SJCRH30 (cell line): ENCODE measurements around the gene RNF112. TPM values are rescaled to one million over a fixed set of nuclear protein-coding genes. Genes with fewer than 3 reads are reported as not detected.

Source experiments
- DNase-seq, 2 experiments: peaks; one replicate each; pipeline ENCODE4 v3.0.0-alpha.2; 2015 to 2020
- H3K27ac ChIP-seq: fragments of 250-450 bp; sonication (Bioruptor Pico); 2 replicates; pipeline ENCODE4 v1.5.1; 2020; ENCODE audit warnings: mild to moderate bottlenecking, moderate library complexity
- H3K27me3 ChIP-seq: fragments of 250-450 bp; sonication (Bioruptor Pico); 2 replicates; pipeline ENCODE4 v1.5.1; 2020; ENCODE audit warnings: mild to moderate bottlenecking, moderate library complexity
- H3K36me3 ChIP-seq: fragments of 250-450 bp; sonication (Bioruptor Pico); 2 replicates; pipeline ENCODE4 v1.5.1; 2020; ENCODE audit warnings: mild to moderate bottlenecking, moderate library complexity
- H3K4me1 ChIP-seq: fragments of 250-450 bp; sonication (Bioruptor Pico); 2 replicates; pipeline ENCODE4 v1.5.1; 2020; ENCODE audit warnings: mild to moderate bottlenecking, moderate library complexity
- H3K4me3 ChIP-seq: fragments of 250-450 bp; sonication (Bioruptor Pico); 2 replicates; pipeline ENCODE4 v1.5.1; 2020; ENCODE audit warnings: mild to moderate bottlenecking, moderate library complexity
- H3K9me3 ChIP-seq: fragments of 250-450 bp; sonication (Bioruptor Pico); replicated peaks from 2 replicates; pipeline ENCODE4 v1.5.1; 2020; ENCODE audit warnings: mild to moderate bottlenecking, moderate library complexity
- total RNA-seq: library from RNA; depleted of rRNA; stranded (reverse); fragments of >200 nt; shearing (Covaris generic); gene quantifications from 2 replicates; pipeline ENCODE4 v1.2.3, GENCODE V29; 2014

The RNF112 gene
- total RNA-seq, 1 experiment from 2014 or later = 2.4 TPM

DNA sequence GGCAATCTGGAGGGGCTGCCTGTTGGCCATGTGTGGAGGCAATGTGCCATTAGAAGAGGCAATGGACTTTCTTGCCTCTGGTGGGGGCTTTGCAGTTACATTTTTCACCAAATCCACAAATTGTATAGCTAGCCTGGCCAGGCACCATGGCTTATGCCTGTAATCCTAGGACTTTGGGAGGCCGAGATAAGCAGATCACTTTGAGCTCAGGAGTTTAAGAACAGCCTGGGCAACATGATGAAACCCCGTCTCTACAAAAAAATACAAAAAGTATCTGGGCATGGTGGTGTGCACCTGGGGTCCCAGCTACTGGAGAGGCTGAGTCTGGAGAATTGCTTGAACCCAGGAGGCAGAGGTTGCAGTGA lies 2.7 kb upstream of the RNF112 start:
- no peak overlapping the region for H3K27ac ChIP-seq
- DNase-seq = no peak
- H3K27me3 ChIP-seq = peaks cover 10% of the 10 kb centered on the region; the same call in 1 of the 2 replicates
- no peaks in the 10 kb centered on the region for H3K9me3 ChIP-seq
- H3K4me1 ChIP-seq = peaks cover 5% of the 10 kb centered on the region; the same call in 1 of the 2 replicates
- H3K36me3 ChIP-seq = no peaks in the 10 kb centered on the region
- no peak overlapping the region for H3K4me3 ChIP-seq

DNA sequence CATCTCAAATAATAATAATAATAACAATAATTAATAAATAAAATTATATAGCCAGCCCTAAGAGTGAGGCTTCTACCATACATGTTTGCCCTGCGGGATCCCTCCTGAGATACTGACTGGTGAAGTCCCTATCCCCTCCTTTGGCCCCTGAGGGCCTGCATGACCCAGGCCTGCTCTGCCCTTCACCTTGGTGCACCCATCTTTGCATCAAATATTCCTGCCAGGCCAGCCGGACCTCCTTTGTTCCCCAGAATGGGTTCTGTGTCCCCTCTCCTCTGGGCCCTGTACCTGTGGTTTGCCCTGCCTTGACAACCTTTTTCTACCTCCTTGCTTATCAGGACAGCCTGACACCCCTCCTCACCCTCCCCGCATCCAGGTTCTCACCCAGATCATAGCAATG lies 2.0 kb upstream of the RNF112 start:
- H3K27ac ChIP-seq = no peak overlapping the region

DNA sequence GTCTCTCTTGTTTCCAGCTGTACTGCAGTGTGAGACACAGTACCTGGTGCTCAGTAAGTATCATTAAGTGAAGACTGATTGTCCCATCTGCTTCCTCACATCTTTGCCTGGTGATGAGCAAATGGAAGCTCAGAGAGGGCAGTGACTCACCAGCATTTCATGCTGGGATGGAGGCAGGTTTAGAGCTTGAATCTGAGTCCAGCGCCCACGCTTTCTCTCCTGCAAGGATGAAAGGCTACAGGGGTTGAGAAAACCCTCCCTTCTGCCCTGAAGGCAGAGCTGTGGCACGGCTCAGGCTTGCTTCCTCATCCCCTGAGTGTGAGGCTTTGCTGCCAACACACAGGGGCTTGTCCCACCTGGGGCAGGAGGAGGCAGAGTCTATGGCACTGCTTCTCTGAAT lies 1.5 kb upstream of the RNF112 start:
- Histone ChIP-seq H3K36me3 (no peaks in the 10 kb centered on the region), H3K9me3 (no peaks in the 10 kb centered on the region), H3K27me3 (peaks cover 10% of the 10 kb centered on the region; the same call in 1 of the 2 replicates), H3K4me1 (peaks cover 5% of the 10 kb centered on the region; the same call in 1 of the 2 replicates), H3K27ac (no peak overlapping the region), H3K4me3 (no peak overlapping the region)
- no peak for DNase-seq

More for the DNA sequence above, 2.0 kb upstream of the RNF112 start:
- peaks cover 10% of the 10 kb centered on the region; the same call in 1 of the 2 replicates for H3K27me3 ChIP-seq
- H3K36me3 ChIP-seq = no peaks in the 10 kb centered on the region
- peaks cover 5% of the 10 kb centered on the region; the same call in 1 of the 2 replicates for H3K4me1 ChIP-seq
- no peaks in the 10 kb centered on the region for H3K9me3 ChIP-seq
- no peak overlapping the region for H3K4me3 ChIP-seq
- DNase-seq = no peak

DNA sequence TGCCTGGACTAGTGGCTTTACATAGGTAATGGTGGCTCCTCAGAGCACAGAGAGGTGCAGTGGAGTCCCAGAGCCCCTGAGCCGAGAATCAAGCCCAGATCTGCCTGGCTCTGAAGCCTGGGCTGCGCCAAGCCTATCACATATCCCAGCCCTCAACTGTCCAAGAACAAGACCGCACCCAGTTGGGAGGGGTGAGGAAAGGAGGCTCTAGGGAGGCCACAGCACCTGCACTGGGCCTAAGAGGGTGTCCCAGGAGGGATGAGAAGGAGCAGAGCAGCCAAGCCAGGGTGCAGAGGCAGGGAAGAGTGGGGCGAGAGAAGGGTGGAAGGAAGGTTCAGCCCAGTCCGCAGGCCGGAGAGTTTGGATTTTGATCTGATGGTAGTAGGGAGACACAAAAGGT lies 941 bp upstream of the RNF112 start:
- DNase-seq = no peak
- Histone ChIP-seq H3K27ac (no peak overlapping the region), H3K4me3 (no peak overlapping the region), H3K27me3 (peaks cover 10% of the 10 kb centered on the region; the same call in 1 of the 2 replicates), H3K4me1 (peaks cover 5% of the 10 kb centered on the region; the same call in 1 of the 2 replicates), H3K36me3 (no peaks in the 10 kb centered on the region), H3K9me3 (no peaks in the 10 kb centered on the region)

DNA sequence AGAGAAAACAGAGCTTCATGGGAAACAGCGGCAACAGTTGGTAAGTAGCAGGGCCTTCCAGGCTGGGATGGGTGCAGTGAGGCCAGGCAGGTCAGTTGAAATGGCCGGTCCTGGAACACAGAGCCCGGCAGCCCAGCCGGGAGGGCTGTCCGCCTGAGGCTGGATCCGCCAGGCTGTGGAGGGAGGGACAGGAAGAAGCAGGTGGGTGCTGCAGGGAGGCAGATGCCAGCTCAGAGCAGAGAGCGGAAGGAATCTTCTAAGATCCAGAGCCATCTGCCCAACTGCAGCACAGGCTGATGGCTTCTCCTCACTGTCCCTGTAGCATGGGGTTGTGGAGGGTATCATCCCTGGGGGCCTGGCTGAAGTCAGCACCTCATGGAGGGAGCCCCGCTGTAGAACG lies 599 bp downstream of the RNF112 start:
- H3K4me3 ChIP-seq = peak overlapping the region; percentile 38
- H3K9me3 ChIP-seq = no peaks in the 10 kb centered on the region
- peaks cover 5% of the 10 kb centered on the region; the same call in 1 of the 2 replicates for H3K4me1 ChIP-seq
- peak; percentile 69 to 75 for DNase-seq
- no peak overlapping the region for H3K27ac ChIP-seq
- H3K36me3 ChIP-seq = no peaks in the 10 kb centered on the region
- peaks cover 10% of the 10 kb centered on the region; the same call in 1 of the 2 replicates for H3K27me3 ChIP-seq

DNA sequence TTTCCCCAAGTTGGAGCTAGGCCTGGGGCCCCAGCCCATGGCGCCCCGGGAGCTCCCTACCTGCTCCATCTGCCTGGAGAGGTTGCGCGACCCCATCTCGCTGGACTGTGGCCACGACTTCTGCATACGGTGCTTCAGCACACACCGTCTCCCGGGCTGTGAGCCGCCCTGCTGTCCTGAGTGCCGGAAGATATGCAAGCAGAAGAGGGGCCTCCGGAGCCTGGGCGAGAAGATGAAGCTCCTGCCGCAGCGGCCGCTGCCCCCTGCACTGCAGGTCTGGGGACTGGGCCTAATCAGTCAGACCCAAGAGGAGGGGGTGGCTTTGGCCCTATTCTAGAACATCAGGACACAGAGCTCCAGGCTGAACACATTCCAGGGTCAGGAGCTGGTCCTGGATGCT lies 1.5 kb downstream of the RNF112 start:
- H3K9me3 ChIP-seq = no peaks in the 10 kb centered on the region
- H3K4me3 ChIP-seq = no peak overlapping the region
- H3K36me3 ChIP-seq = no peaks in the 10 kb centered on the region
- DNase-seq = no peak
- H3K27me3 ChIP-seq = peaks cover 10% of the 10 kb centered on the region; the same call in 1 of the 2 replicates
- H3K4me1 ChIP-seq = peaks cover 5% of the 10 kb centered on the region; the same call in 1 of the 2 replicates
- H3K27ac ChIP-seq = no peak overlapping the region

DNA sequence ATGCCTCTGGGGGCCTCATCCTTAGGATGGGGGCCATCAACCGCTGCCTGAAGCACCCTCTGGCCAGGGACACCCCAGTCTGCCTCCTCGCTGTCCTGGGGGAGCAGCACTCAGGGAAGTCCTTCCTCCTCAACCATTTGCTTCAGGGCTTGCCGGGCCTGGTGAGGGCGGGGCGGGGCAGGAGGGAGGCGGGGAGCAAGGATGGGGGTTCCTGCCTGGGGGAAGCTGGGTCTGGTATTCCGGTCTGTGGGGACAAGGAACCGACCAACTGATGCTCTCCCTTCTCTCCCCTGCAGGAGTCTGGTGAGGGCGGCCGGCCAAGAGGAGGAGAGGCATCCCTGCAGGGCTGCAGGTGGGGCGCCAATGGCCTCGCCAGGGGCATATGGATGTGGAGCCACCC lies 2.0 kb downstream of the RNF112 start:
- Histone ChIP-seq H3K27ac (no peak overlapping the region), H3K4me1 (peaks cover 5% of the 10 kb centered on the region; the same call in 1 of the 2 replicates), H3K4me3 (no peak overlapping the region), H3K36me3 (no peaks in the 10 kb centered on the region), H3K9me3 (no peaks in the 10 kb centered on the region), H3K27me3 (peaks cover 10% of the 10 kb centered on the region; the same call in 1 of the 2 replicates)
- no peak for DNase-seq

DNA sequence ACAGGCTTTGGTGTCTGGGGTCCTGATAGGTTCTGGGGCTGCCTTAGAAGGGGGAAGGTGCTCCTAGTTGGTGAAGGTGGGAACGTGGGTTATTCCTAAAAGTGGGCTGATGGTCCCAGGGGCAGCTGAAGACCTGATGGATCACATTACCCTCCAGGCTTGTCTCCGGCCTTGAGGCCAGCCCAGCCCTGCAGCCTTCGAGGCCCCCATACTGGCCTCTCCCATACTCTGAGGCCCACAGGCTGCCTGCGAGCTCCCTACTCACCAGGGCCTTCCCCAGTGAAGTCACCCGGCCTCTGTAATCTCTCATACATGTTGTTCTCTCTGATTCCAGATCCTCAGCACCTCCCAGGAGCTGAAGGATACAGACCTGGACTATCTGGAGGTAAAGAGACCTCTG lies 2.7 kb downstream of the RNF112 start:
- Histone ChIP-seq H3K4me1 (peaks cover 5% of the 10 kb centered on the region; the same call in 1 of the 2 replicates), H3K27ac (no peak overlapping the region), H3K9me3 (no peaks in the 10 kb centered on the region), H3K36me3 (no peaks in the 10 kb centered on the region), H3K4me3 (no peak overlapping the region), H3K27me3 (peaks cover 10% of the 10 kb centered on the region; the same call in 1 of the 2 replicates)
- DNase-seq = no peak

DNA sequence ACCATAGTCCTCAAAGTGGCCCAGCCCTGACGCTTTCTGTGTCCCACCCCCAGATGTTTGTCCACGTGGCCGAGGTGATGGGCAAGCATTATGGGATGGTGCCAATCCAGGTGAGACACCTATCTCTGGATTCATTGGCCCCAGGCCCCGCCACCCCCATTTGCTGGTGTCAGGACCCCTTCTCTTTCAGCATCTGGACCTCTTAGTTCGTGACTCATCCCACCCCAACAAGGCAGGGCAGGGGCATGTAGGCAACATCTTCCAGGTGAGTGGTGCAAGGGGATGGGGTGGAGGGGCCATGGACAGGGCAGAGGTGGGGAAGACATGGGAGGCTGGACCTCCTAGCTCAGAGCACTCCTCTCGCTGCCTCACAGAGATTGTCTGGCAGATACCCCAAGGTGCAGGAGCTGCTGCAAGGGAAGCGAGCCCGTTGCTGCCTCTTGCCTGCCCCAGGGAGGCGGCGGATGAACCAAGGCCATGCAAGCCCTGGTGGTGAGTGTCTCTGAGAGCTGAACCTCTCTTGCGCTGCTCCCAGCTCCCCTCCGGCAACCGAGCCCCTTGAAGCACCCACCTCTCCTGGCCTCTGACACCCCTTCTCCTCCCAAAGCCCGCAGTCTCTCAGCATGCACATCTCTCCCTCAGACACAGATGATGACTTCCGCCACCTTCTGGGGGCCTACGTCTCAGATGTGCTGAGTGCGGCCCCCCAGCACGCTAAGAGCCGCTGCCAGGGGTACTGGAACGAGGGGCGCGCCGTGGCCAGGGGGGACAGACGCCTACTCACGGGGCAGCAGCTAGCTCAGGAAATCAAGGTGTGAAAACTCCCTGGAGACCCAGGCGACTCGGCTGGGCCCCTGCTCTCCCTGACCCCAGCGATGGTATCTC lies 3.6 kb downstream of the RNF112 start:
- H3K27ac ChIP-seq = no peak overlapping the region
- H3K4me3 ChIP-seq = no peak overlapping the region
- peaks cover 5% of the 10 kb centered on the region; the same call in 1 of the 2 replicates for H3K4me1 ChIP-seq
- H3K36me3 ChIP-seq = no peaks in the 10 kb centered on the region
- H3K9me3 ChIP-seq = no peaks in the 10 kb centered on the region
- H3K27me3 ChIP-seq = peaks cover 10% of the 10 kb centered on the region; the same call in 1 of the 2 replicates
- DNase-seq = no peak

DNA sequence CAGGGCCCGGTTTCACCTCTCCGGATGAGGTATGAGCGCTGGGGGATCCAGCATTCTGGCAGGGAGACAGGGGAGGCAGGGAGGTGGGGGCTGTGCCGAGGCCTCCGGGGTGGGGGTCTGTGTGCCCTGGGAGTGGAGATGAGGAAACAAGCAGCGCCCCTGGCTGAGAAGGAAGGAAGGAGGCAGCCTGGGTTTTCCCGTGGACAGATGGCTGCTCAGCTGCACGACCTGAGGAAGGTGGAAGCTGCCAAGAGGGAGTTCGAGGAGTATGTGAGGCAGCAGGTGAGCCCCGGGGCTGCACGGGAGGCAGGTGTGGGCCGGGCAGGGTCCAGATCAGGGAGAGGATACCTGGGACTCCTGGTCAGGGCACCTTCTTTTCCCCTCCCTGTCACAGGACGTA lies 4.3 kb downstream of the RNF112 start:
- no peaks in the 10 kb centered on the region for H3K36me3 ChIP-seq
- DNase-seq = no peak
- no peak overlapping the region for H3K27ac ChIP-seq
- peaks cover 3% of the 10 kb centered on the region; the same call in 1 of the 2 replicates for H3K27me3 ChIP-seq
- H3K9me3 ChIP-seq = no peaks in the 10 kb centered on the region
- peaks cover 5% of the 10 kb centered on the region; the same call in 1 of the 2 replicates for H3K4me1 ChIP-seq
- H3K4me3 ChIP-seq = no peak overlapping the region

DNA sequence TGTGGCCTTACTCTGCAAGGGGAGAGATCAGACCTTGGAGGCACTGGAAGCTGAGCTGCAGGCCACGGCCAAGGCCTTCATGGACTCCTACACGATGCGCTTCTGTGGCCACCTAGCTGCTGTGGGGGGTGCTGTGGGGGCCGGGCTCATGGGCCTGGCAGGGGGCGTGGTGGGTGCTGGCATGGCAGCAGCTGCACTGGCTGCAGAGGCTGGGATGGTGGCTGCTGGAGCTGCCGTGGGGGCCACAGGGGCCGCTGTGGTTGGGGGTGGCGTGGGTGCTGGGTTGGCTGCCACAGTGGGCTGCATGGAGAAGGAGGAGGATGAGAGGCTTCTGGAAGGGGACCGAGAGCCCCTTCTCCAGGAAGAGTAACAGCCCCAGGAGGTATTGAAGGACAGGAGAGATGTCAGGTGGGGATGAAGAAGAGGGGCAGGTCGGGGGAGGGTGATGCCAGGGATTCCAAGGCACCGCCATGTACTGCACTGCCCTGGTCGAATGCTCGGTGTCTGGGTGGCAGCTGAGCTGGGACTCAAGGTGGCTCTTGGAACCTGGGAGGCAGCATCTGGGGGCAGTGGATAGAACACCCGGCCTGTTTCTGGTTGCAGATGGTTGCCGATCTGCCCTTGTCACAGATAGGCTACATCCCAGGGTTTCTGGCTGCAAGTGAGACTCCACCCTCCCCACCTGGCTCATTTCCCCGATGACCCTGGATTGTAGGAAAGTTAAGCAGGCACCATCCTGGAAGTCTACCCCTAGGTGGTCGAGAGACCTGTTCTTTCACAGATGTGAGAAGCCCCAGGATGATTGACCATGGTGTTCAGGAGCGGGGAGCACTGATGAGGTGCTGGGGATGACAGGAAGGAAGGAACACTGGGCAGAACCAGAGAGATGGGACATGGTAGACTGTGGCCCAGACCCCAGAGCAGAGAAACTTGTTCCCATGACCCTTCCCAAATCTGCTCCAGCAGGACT lies 5.1 kb downstream of the RNF112 start:
- no peaks in the 10 kb centered on the region for H3K9me3 ChIP-seq
- H3K27me3 ChIP-seq = peaks cover 3% of the 10 kb centered on the region; the same call in 1 of the 2 replicates
- H3K4me1 ChIP-seq = peaks cover 5% of the 10 kb centered on the region; the same call in 1 of the 2 replicates
- no peaks in the 10 kb centered on the region for H3K36me3 ChIP-seq
- DNase-seq = no peak
- H3K27ac ChIP-seq = no peak overlapping the region
- H3K4me3 ChIP-seq = no peak overlapping the region

DNA sequence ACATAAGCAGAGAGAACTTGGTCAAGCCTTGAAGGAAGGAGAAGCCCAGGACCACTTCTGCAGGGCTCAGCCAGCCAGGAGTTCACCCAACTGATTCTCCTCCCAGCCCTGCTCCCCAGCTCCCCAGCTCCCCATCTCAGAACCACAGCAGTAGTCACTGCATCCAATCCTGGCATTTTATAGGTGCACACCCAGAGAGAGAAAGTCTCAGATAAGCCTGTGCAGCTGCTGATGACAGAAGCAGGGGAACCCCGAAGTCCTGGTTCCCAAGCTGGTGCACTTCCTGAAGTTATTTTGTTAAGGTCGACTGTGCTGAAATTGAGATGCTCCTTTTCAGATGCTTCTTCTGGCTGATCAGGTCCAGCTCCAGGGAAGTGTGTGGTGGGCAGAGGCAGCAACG lies 6.6 kb downstream of the RNF112 start:
- DNase-seq = no peak
- no peak overlapping the region for H3K27ac ChIP-seq

DNA sequence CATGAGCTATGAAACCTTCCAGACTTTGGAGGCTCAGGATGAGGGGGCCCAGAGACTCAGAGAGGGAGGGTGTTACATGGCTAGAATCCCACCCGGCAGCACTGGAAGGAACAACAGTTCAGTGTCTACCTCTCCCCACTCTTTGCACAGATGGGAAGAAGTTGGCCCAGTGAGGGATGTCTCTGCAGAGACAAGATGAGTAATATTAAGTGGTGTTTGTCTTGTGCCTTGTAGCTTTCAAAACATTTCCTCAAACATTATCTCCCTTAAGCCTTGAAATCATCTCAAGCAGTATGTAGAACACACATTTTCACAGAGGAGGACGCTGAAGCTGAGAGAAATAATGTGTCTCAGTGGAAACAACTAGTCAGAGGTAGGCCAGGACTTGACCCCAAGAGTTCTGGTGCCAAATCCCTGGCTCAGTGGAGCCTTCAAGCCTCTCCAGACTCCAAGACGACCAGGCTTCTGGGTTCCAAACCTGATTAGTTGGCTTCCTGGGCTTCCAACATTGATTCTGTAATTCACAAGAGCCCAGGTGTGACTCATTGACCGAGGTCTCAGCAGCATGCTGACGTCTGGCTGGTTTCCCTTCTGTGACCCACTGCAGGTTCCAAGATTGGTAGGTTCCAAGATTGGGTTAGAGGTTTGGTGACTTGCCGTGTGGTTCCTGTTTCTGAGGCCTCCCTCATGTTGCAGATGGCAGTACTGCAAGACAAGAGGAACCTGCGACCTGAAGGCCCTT lies 7.4 kb downstream of the RNF112 start:
- no peaks in the 10 kb centered on the region for H3K36me3 ChIP-seq
- no peaks in the 10 kb centered on the region for H3K4me1 ChIP-seq
- H3K4me3 ChIP-seq = no peak overlapping the region
- H3K9me3 ChIP-seq = no peaks in the 10 kb centered on the region
- no peak for DNase-seq
- H3K27ac ChIP-seq = no peak overlapping the region
- peaks cover 10% of the 10 kb centered on the region for H3K27me3 ChIP-seq

More for the DNA sequence above, 6.6 kb downstream of the RNF112 start:
- H3K27me3 ChIP-seq = peaks cover 10% of the 10 kb centered on the region
- no peaks in the 10 kb centered on the region for H3K4me1 ChIP-seq
- H3K9me3 ChIP-seq = no peaks in the 10 kb centered on the region
- H3K4me3 ChIP-seq = no peak overlapping the region
- H3K36me3 ChIP-seq = no peaks in the 10 kb centered on the region

DNA sequence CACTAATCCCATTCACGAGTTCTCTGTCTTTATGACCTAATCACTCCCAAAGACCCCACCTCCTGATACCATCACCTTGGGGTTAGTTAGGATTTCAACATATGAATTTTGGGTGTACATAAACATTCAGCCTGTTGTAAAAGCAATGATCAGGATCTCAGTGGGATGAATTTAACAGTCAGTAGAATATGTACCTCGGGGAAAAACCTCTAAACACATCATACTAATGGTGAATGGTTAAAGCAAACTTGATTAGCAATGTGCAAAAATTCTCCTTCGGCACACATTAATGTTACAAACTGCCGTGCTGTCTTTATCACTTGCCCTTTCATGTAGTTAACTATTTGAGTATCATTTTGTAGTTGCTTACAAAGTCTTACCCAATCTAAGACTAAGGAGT lies 10.2 kb downstream of the RNF112 start:
- no peak for DNase-seq
- Histone ChIP-seq H3K27me3 (peaks cover 10% of the 10 kb centered on the region), H3K36me3 (no peaks in the 10 kb centered on the region), H3K27ac (no peak overlapping the region), H3K4me3 (no peak overlapping the region), H3K9me3 (no peaks in the 10 kb centered on the region), H3K4me1 (no peaks in the 10 kb centered on the region)
